Measurements from ENCODE around the gene RPL10L. TPM values are rescaled to one million over a fixed set of nuclear protein-coding genes. Genes with fewer than 3 reads are reported as not detected.

Gene RPL10L
- not detected in 2 replicates for total RNA-seq

GRCh38 chr14:46651526-46652144 lies at the start of gene RPL10L:
Gene RPL10L (minus strand): TSS chr14:46651781. CDS start chr14:46651736, 45 bp downstream.

